IgD-negative memory B cell (primary cell): Measurements from ENCODE around the gene STRIP1. TPM values are rescaled to one million over a fixed set of nuclear protein-coding genes. Genes with fewer than 3 reads are reported as not detected.

ENCODE experiments used
- H3K27ac Mint-ChIP-seq, 3 donors: one replicate each; pipeline ENCODE4 v1.8.0; 2020 to 2022; ENCODE audit warnings: mild to moderate bottlenecking in 3 of 3, mixed read lengths in 3 of 3, moderate library complexity in 1 of 3
- H3K27me3 Mint-ChIP-seq: one replicate; pipeline ENCODE4 v1.8.0; 2021; ENCODE audit warnings: mixed read lengths
- H3K36me3 Mint-ChIP-seq: one replicate; pipeline ENCODE4 v1.8.0; 2020; ENCODE audit warnings: mild to moderate bottlenecking, mixed read lengths
- H3K4me1 Mint-ChIP-seq, 3 donors: one replicate each; pipeline ENCODE4 v1.8.0; 2020 to 2022; ENCODE audit warnings: mixed read lengths in 3 of 3, mild to moderate bottlenecking in 1 of 3
- H3K4me3 Mint-ChIP-seq, 4 donors: one replicate each; pipeline ENCODE4 v1.8.0; 2020 to 2022; ENCODE audit warnings: mild to moderate bottlenecking in 4 of 4, mixed read lengths in 4 of 4, moderate library complexity in 3 of 4
- H3K9me3 Mint-ChIP-seq, 3 donors: one replicate each; pipeline ENCODE4 v1.8.0; 2020 to 2021; ENCODE audit warnings: mixed read lengths in 3 of 3, mild to moderate bottlenecking in 1 of 3
- polyA plus RNA-seq: library from polyadenylated mRNA; unstranded; fragments of 300-500 nt; fragmentation: Illumina TruSeq; gene quantifications from one replicate; pipeline ENCODE4 v1.2.3, GENCODE V29; 2021

The STRIP1 gene, protein sequence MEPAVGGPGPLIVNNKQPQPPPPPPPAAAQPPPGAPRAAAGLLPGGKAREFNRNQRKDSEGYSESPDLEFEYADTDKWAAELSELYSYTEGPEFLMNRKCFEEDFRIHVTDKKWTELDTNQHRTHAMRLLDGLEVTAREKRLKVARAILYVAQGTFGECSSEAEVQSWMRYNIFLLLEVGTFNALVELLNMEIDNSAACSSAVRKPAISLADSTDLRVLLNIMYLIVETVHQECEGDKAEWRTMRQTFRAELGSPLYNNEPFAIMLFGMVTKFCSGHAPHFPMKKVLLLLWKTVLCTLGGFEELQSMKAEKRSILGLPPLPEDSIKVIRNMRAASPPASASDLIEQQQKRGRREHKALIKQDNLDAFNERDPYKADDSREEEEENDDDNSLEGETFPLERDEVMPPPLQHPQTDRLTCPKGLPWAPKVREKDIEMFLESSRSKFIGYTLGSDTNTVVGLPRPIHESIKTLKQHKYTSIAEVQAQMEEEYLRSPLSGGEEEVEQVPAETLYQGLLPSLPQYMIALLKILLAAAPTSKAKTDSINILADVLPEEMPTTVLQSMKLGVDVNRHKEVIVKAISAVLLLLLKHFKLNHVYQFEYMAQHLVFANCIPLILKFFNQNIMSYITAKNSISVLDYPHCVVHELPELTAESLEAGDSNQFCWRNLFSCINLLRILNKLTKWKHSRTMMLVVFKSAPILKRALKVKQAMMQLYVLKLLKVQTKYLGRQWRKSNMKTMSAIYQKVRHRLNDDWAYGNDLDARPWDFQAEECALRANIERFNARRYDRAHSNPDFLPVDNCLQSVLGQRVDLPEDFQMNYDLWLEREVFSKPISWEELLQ
- 22.5 TPM for polyA plus RNA-seq

DNA sequence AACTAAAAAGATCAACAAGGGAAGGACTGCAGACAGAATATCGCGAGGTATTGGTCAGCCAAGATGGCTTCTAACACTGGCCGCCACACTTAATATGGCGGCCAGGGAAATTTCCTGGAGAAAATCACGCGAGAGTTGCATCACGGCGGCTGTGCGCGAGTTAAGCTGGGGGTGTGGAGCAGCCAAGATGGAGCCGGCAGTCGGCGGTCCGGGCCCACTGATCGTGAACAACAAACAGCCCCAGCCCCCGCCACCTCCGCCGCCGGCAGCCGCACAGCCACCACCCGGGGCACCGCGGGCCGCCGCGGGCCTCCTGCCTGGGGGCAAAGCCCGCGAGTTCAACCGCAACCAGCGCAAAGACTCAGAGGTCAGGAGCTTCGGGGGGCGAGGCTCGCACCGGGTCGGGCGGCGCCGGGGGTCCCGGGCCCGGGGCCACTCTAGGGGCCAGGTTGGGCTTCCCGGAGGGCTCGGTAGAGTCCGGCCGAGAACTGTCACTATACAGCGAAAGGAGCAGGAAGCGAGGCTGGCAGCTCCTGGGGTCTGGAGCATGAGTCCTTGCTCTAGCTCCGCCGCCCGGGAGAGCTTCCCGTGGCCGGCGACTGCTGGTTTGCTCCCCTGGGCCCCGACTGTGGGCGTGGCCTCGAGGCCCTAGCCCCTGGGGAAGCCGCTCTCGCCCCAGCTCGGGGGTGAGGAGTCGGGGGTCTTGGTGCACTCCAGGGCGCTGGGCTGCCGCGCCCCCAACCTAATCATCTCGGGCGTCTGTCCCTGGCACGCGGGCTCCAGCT, at the start of gene STRIP1:
Gene STRIP1, plus strand, starts transcription at position 174 of the 785 bp plus-strand sequence. Its CDS starts 14 bp downstream, at position 188.
- Mint-ChIP-seq H3K27ac (peak within 1 kb of the TSS; percentile 47 to 95 (median 87)), H3K9me3 (no peaks in the 10 kb centered on the region), H3K4me3 (peak within 1 kb of the TSS; percentile 88 to 95 (median 94)), H3K27me3 (no peaks in the 10 kb centered on the region), H3K36me3 (no peaks in the 10 kb centered on the region), H3K4me1 (peaks cover 24 to 37% (median 27%) of the 10 kb centered on the region in 3 donors)

- peaks cover 2% of the 10 kb centered on the region for H3K36me3 Mint-ChIP-seq
- H3K4me3 Mint-ChIP-seq = peak overlapping the region; percentile 90 to 99 (median 98)
- peaks cover 33 to 39% (median 34%) of the 10 kb centered on the region in 3 donors for H3K4me1 Mint-ChIP-seq
- no peaks in the 10 kb centered on the region for H3K27me3 Mint-ChIP-seq
- H3K9me3 Mint-ChIP-seq = no peaks in the 10 kb centered on the region
- peak overlapping the region; percentile 24 to 97 (median 40) for H3K27ac Mint-ChIP-seq
Observed at GRCh38 chr1:109985247-109986053, 49.0 kb upstream of the STRIP1 start.

DNA sequence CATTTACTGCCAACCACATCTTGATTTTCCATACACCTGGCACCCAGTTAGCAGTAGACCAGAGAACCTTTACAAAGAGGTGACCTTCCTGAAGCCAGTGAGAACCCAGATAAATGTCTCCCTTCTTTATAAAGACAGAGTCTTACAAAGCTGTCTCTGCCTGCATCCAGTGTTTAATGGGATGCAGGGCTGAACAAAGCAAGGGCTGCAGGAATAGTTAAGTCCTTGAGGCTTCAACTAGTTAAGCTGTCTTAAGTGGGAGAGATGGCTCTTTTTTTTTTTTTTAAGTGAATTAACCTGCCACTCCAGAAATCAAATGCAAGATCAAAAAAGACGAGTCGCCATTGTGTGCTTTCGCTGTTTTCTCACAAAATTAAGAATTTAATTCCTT, 48.4 kb upstream of the STRIP1 start:
- Mint-ChIP-seq H3K4me3 (peak overlapping the region; percentile 90 to 99 (median 98)), H3K4me1 (peaks cover 34 to 39% (median 37%) of the 10 kb centered on the region in 3 donors), H3K27me3 (no peaks in the 10 kb centered on the region), H3K9me3 (no peaks in the 10 kb centered on the region), H3K36me3 (peaks cover 2% of the 10 kb centered on the region), H3K27ac (no peak overlapping the region)

DNA sequence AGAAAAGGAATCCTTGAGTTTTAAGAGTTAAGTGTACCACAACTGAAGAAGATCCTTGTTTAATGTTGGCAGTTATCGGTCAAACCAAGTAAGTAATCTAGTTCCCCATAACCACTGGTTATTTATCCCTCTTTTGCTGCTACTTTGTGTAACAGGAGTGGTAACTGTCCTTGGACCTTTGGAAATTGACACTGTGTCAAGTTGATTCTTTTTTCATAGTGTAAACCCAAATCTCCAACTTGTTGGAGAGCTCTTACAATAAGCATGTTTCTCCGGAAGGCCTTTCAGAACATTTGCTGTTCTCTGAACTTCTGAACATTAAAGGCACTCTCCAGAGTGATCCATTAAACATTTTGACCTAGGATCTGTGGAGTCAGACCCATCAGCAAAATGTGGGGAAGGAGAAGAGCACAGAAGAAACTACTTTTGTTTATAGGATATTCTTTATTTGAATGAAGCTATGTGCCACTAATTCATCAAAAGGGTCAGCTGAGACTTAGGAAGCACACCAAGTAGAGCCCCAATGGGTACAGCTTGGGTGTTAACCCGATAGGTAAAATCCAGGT, 46.0 kb upstream of the STRIP1 start:
- H3K27me3 Mint-ChIP-seq = no peaks in the 10 kb centered on the region
- H3K27ac Mint-ChIP-seq = no peak overlapping the region
- peaks cover 2% of the 10 kb centered on the region for H3K36me3 Mint-ChIP-seq
- H3K4me1 Mint-ChIP-seq = peaks cover 39 to 44% (median 39%) of the 10 kb centered on the region in 3 donors
- peak overlapping the region in 1 of 4 donors; percentile 48 for H3K4me3 Mint-ChIP-seq
- no peaks in the 10 kb centered on the region for H3K9me3 Mint-ChIP-seq

DNA sequence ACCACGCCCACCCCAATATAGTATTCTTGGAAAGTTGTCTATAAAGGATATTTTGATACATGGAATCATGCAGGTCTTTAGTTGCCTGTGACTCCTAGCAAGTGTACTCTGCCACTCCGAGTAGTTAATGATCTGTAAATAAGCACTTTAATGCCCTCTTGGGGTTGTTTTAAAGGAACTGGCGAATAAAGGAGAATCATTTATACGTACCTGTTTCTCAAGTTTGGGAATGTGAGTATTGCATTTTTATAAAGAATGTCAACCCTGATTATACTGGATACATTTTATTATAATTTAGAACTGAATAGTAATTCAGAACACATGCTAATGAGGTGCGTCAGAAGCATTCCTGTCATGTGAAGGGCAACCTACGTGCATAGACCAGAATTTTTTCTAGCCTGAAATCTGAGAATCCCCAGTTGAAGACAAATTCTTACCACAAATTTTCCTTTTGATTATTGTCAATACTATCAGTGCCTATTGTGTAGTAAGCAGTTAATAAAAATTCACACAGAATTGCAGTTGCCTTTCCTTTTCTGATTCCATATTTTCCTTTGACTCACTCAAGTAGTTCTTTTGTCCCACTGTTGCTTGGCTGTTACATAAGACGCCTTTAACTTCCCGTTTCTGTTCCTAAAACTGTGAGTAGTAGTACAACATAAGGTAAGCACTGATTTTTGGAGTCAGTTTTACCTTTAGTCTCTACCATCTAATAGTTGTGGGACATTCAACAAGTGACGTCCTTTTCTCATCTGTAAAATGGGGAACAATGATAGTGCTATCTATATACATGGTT, 44.7 kb upstream of the STRIP1 start:
- Mint-ChIP-seq H3K36me3 (peaks cover 4% of the 10 kb centered on the region), H3K4me3 (peak overlapping the region in 1 of 4 donors; percentile 41), H3K9me3 (no peaks in the 10 kb centered on the region), H3K27me3 (no peaks in the 10 kb centered on the region), H3K27ac (peak overlapping the region in 2 of 3 donors; percentile 13 to 40), H3K4me1 (peaks cover 39 to 48% (median 43%) of the 10 kb centered on the region in 3 donors)

DNA sequence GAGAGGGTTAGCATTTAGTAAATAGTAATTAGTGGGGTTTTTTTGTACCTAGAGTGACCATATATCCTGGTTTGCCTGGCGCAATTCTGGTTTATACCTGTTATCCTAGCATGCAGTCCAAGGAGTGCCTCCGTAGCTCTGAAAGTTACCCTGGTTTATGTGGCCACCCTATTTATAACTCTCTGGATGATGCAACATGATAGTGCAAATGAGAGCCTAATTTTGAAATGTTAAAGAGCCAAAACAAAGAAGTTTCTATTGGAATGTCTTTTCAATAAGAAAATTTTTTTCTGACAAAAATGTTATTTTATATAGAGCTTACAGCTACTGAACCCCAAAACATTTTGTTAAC, 44.1 kb upstream of the STRIP1 start:
- peak overlapping the region in 1 of 4 donors; percentile 41 for H3K4me3 Mint-ChIP-seq
- no peaks in the 10 kb centered on the region for H3K9me3 Mint-ChIP-seq
- no peaks in the 10 kb centered on the region for H3K27me3 Mint-ChIP-seq
- peak overlapping the region in 2 of 3 donors; percentile 13 to 40 for H3K27ac Mint-ChIP-seq
- H3K36me3 Mint-ChIP-seq = peaks cover 4% of the 10 kb centered on the region
- H3K4me1 Mint-ChIP-seq = peaks cover 38 to 47% (median 41%) of the 10 kb centered on the region in 3 donors

GRCh38 chr1:109991400-109991925, 43.0 kb upstream of the STRIP1 start:
- H3K36me3 Mint-ChIP-seq = peaks cover 4% of the 10 kb centered on the region
- no peaks in the 10 kb centered on the region for H3K27me3 Mint-ChIP-seq
- H3K4me1 Mint-ChIP-seq = peaks cover 26 to 36% (median 31%) of the 10 kb centered on the region in 3 donors
- no peaks in the 10 kb centered on the region for H3K9me3 Mint-ChIP-seq
- H3K27ac Mint-ChIP-seq = no peak overlapping the region
- H3K4me3 Mint-ChIP-seq = no peak overlapping the region

- Mint-ChIP-seq H3K27ac (peak overlapping the region in 1 of 3 donors; percentile 31), H3K9me3 (no peaks in the 10 kb centered on the region), H3K4me3 (no peak overlapping the region), H3K27me3 (no peaks in the 10 kb centered on the region), H3K36me3 (peaks cover 4% of the 10 kb centered on the region), H3K4me1 (peaks cover 18 to 27% (median 19%) of the 10 kb centered on the region in 3 donors)
Observed at GRCh38 chr1:109993885-109994284, 40.5 kb upstream of the STRIP1 start.

- H3K27ac Mint-ChIP-seq = peak overlapping the region in 1 of 3 donors; percentile 31
- no peaks in the 10 kb centered on the region for H3K27me3 Mint-ChIP-seq
- H3K4me3 Mint-ChIP-seq = no peak overlapping the region
- no peaks in the 10 kb centered on the region for H3K9me3 Mint-ChIP-seq
- peaks cover 18 to 25% (median 18%) of the 10 kb centered on the region in 3 donors for H3K4me1 Mint-ChIP-seq
- H3K36me3 Mint-ChIP-seq = peaks cover 4% of the 10 kb centered on the region
Observed at GRCh38 chr1:109994654-109995053, 39.8 kb upstream of the STRIP1 start.

DNA sequence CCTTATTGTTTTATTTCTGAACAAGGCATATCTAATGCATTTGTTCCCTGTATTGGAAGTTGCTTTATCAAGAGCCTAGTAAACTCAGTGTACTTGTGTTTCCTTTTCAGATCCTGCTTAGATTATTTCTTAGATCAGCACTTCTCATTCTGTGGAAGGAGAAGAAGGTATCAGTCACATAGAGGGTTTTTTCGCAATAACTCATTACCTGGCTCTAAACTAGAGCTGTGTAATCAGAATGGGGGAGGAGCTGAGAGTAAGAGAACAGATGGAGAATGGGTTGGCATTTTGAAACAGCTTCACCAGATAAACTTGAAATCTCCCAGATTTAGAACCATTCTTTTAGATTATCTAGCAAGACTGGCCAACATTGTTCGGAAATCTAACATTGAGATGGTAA, 38.9 kb upstream of the STRIP1 start:
- no peaks in the 10 kb centered on the region for H3K9me3 Mint-ChIP-seq
- H3K4me1 Mint-ChIP-seq = peaks cover 11 to 20% (median 12%) of the 10 kb centered on the region in 3 donors
- no peak overlapping the region for H3K27ac Mint-ChIP-seq
- H3K27me3 Mint-ChIP-seq = no peaks in the 10 kb centered on the region
- H3K4me3 Mint-ChIP-seq = no peak overlapping the region
- peaks cover 2% of the 10 kb centered on the region for H3K36me3 Mint-ChIP-seq

DNA sequence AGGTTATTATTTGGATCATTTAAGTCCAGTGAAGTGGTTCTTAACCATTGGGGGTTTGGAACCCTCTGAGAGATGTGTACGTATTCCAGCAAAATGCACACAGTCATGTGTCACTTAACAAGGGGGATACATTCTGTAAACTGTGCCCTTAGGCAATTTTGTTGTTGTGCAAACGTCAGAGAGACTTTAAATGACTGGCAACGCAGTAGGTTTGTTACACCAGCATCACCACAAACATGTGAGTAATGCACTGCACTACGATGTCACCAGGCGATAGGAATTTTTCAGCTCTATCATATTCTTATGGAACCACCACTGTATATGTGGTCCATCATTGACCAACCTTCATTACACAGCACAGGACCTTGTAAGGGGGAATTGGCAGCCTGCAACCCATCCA, 37.9 kb upstream of the STRIP1 start:
- H3K4me1 Mint-ChIP-seq = peaks cover 6 to 17% (median 11%) of the 10 kb centered on the region in 3 donors
- no peaks in the 10 kb centered on the region for H3K27me3 Mint-ChIP-seq
- H3K9me3 Mint-ChIP-seq = no peaks in the 10 kb centered on the region
- H3K36me3 Mint-ChIP-seq = peaks cover 2% of the 10 kb centered on the region
- no peak overlapping the region for H3K27ac Mint-ChIP-seq
- H3K4me3 Mint-ChIP-seq = no peak overlapping the region

- no peak overlapping the region for H3K4me3 Mint-ChIP-seq
- peaks cover 2% of the 10 kb centered on the region for H3K36me3 Mint-ChIP-seq
- H3K27ac Mint-ChIP-seq = no peak overlapping the region
Observed at GRCh38 chr1:109997204-109997866, 37.1 kb upstream of the STRIP1 start.

More at GRCh38 chr1:109997204-109997866, 37.1 kb upstream of the STRIP1 start:
- Mint-ChIP-seq H3K4me1 (peaks cover 6 to 16% (median 9%) of the 10 kb centered on the region in 3 donors), H3K9me3 (no peaks in the 10 kb centered on the region), H3K27me3 (no peaks in the 10 kb centered on the region)
